OCI-M2 (cell line): ENCODE results near the gene MKRN2OS.
"Not testable (repeated sequence)": the region's sequence is repeated elsewhere in the genome, so short reads cannot be mapped to it uniquely, and the experiment has no call there.

ENCODE experiments used
- DNase-seq: peaks from one replicate; lab custom pipeline; 2025; ENCODE audit not compliant: unreplicated experiment; lab: John Stamatoyannopoulos, UW

The MKRN2OS gene

DNA sequence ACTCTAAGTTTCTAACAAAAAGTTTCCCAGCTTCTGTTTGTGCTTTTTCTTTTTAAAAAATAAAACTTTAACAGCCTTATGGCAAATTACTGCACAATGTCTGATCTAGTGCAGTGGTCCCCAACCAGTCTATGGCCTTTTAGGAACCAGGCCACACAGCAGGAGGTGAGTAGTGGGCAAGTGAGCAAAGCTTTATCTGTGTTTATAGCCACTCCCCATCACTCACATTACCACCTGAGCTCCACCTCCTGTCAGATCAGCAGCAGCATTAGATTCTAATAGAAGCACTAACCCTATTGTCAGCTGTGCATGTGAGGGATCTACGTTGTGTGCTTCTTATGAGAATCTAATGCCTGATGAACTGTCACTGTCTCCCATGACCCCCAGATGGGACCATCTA, 17.2 kb upstream of the MKRN2OS start:
- DNase-seq, result no peak

DNA sequence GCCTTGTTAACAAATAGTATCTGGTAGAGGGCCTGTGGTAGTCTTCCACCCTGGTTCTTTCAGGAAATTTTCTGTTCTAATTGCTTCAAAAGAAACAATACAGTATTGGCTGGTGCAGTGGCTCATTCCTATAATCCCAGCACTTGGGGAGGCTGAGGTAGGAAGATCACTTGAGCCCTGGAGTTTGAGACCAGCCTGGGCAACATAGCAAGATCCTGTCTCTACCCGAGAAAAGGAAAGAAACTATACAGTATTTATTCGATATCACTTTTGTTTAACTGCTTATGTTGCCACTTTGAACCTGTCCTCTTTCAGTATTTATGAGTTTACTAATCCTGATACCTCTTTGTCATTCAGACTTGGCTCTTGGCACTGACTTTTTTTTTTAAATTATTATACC, 16.1 kb upstream of the MKRN2OS start:
- no peak for DNase-seq

DNA sequence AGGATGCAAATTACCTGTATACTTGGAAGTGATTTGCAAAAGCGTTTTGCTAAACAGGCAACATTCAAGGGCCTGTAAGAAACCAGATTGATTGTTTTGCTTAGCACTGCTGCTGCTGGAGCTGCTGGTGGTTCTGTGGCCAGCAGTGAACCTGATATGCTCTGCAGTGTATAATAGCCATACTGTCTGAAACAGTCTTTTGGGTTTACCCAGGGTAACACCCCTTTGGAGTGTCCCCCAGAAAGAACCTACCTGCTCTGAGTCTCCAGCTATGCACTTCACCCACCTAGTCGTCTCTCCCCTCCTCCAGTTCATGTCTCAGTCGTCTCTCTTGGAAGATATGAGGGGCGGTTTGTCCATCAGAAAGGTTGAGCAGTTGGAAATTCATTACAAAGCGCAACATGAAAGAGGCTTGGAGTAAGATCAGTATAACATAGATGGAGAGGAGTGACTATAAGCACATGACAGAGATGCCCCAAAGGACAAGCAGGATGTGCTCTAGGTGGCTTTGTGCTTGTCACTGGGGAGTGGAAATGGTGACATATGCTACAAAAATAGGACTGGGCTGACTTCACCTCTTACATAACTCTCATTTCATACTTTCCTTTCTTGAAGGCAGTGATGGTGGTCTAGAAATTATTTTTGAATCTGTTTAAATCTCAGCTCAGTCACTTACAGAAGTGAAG, 15.3 kb upstream of the MKRN2OS start:
- no peak for DNase-seq

DNA sequence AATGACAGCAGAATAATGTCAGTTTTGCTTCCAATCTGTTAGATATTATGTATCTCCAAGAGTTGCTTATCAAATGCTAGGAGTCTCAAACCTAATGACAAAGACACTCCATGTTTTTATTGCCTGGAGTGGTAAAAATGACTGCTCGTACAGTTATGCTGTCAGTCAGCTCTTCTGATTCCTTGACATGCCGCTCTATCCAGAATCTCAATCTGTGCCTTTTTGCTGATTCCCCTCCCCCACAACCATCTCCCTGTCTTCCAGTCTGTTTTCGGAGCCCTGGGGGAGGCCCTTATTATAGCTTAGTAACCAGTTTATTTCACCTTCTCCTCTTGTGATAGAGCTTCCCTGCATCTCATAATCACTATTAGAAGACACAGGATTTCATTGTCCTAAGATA, 14.2 kb upstream of the MKRN2OS start:
- no peak for DNase-seq

DNA sequence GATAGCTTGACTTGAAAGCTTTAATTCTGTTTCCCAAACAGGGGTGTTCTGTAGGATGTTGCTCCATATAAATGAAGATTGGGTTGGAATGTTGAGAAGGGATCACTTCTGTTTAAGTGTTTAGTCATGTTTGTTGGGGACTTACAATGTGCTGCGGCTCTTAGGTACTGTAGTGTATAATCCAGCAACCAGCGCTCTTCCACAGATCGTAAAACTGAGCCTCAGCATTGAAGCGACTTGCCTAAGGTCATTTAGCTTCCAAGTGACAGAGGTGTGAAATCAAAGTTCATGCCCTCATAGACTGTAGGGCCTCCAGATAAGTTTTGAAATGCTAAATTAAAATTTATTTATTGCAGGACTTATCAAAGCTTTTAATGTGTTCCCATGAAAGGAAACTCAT, 13.4 kb upstream of the MKRN2OS start:
- no peak for DNase-seq

DNA sequence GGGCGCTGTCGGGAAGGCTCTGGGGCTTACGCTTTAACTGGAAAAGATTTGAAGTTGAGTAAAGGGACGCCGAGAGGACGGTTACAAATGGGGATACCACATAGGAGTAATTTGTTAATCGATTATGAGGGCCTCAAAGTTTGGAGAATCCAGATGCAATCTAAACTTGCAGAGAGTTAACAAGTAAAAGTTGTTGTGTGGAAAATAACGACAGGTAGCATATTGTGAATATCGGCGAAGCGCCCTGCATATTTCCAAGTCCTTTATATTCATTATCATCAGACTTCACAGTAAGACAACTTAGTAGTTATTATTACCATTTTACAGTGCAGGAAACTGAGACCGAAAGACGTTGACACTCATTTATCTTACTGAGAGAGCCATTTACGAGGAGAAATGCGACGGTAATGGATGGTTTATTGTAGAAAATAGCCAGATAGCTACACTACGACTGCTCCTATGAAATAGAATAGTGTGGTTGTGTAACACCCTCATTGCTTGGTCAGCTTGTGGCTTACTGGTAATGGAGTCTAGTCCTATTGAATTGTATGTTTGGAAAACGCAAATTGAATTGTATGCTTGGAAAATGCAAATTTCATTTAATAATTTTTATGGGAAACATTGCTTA, 12.3 kb upstream of the MKRN2OS start:
- DNase-seq, result no peak

DNA sequence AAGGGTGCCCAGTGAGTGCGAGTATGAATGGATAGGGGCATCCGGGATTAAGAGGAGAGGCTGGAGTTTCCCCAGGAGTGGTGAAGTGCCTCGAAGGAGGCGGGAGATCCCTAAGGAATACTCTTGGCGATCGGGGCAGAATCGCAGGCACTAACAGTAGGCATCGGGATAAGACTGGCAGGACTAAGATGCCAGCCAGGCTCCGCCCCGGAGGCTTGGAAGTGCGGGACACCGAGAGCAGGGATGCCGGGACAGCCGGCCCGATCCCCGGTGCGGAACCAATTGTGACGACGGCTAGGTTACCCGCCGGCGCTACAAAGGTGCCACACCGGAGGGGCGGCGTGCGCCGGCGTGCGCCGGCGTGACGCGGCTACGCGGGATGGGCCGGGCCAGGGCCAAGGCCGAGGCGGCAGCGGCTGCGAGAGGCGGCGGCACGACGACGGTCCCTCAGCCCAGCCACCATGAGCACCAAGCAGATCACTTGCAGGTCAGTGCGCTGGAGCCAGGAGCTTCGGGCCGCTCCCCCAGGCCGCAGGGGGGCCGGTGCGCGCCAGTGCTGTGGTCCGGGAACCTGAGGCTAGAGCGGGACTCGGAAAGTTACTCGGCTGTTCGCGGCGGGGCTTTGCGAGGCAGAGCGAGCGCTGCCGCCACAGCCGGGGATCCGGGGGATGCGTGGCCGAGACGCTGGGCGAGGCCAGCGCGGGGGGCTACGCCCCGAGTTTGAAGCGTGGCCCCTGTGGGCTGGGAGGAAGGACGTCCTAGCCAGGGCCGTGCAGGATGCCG, 11.6 kb upstream of the MKRN2OS start, which contains the start of gene MKRN2:
MKRN2 (plus strand) TSS at position 398 of the 783 bp plus-strand sequence; CDS start at position 462, 64 bp downstream.
- peak; percentile 43 for DNase-seq

DNA sequence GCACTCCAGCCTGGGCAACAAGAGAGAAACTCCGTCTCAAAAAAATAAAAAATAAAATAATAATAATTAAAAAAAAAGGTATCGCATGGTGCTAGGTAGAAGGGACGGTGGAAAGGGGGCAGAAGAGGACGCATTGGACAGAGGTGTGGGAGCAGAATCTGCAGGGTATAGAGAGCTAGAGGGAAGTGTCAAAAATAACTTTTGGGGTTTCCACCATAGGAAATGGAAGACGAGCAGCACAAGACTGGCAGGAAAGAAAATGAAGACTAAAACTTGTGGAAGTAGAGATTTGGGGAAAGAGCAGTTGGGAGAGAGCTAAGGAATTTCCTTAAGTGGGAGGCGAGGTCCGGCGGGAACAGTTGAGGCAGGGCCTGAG, 11.0 kb upstream of the MKRN2OS start:
- no peak for DNase-seq

DNA sequence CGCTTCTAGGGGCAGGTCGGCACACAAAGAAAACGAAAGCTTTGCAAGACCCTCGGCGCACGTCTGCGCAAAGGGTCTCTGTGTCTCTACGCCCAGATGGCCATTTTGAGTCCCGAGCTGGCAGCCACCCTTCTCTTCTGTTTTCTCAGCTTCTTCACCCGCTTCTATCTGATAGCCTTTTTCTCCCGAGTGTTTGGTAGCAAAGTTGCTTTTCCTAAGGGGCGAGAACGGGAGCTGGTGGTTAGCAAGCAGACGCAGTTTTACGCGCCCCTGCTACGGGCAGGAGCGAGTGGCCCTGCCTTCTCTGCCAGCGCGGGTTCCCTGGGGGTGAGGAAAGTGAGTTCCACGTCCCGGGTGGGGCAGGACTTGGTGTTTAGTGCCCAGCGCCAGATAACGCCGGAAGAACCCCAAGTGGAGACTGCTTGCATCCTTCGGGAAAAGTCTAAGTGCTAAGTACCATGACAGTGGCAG, 8.7 kb upstream of the MKRN2OS start:
- DNase-seq, result no peak

DNA sequence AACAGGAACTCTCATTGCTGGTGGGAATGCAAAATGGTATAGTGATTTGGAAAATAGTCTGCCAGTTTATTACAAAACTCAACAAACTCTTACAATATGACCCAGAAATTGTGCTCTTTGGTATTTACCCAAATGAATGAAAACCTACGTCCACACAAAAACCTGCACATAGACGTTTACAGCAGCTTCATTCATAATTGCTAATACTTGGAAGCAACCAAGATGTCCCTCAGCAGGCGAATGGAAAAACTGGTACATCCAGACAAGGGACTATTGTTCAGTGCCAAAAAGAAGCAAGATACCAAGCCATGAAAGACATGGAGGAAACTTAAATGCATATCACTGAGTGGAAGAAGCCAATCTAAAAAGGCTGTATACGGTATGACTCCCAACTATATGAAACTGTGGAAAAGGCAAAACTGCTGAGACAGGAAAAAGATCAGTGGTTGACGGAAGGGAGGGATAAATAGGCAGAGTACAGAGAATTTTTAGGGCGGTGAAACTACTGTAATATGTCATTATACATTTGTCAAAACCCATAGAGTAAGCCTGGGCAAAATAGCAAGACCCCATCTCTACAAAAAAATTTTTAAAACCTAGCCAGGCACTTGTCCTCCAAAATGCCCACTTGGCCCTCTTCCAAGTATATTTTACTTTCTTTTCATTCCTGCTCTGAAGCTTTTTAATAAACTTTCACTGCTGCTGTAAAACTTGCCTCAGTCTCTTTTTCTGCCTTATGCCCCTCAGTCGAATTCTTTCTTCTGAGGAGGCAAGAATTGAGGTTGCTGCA, 4.9 kb upstream of the MKRN2OS start:
- DNase-seq, result no peak

DNA sequence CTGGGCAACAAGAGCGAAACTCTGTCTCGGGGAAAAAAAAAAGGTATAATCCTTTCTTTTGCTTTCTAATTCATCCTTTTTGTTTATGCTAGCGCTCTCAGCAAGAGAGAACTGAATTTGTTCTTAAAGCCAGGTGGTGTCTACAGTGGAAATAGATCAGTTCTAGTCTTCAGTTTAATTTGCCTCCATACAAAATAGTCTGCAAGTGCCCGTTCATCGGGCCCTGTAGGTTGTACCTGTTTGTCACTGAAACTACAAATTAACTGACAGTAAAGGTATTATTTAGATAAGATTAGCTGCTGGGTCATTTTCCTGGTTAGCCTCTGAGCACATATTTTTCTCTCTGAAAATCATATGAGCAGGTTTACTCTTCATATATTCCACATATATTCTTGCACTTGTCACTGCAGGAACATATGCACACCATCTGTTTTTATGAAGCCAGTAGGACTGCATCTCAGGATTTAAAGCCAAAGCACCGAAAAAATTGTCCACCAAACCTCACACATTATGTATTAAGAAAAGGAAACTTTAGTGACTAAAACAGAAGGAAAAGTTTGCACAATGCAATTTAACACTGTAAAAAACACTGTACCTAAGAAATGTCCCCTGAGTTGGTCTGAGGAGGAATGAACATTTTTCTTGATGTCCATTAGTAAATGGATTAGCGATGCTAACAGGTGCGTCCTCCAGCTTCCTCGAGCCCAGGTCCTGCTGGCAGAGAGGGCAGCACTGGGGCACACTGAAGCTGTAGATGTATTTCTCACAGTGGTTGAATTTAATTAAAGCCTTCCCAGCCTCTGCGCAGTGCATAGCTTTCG, 437 bp downstream of the MKRN2OS start:
- no peak for DNase-seq

DNA sequence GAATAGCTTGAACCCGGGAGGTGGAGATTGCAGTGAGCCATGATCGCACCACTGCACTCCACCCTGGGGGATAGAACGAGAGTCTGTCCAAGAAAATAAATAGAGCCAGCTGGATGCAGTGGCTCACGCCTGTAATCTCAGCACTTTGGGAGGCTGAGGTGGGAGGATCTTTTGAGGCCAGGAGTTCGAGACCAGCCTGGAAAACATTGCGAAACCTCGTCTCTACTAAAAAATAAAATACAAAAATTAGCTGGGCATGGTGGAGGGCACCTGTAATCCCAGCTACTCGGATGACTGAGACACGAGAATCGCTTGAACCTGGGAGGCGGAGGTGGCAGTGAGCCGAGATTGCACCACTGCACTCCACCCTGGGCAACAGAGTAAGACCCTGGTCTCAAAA, 1.8 kb downstream of the MKRN2OS start:
- DNase-seq, result not testable (repeated sequence)

DNA sequence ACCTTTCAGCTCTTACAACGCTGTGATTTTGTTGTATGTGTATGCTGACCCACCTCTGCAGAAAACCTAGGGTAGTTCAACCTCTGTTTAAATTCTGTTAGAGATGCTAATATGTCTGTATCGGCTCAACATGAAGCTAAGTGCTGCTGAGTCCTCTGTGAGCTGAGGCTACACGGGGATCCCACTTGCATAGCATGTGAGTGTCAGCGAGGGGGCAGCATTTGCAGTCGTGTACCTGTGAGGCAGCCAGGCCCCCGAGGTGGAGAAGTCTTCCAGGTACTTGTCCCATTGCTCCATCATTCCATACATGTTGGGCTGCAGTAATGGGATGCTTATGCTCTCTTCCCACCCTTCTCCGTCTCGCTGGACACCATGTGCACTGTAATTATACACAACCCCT, 3.7 kb downstream of the MKRN2OS start:
- no peak for DNase-seq

DNA sequence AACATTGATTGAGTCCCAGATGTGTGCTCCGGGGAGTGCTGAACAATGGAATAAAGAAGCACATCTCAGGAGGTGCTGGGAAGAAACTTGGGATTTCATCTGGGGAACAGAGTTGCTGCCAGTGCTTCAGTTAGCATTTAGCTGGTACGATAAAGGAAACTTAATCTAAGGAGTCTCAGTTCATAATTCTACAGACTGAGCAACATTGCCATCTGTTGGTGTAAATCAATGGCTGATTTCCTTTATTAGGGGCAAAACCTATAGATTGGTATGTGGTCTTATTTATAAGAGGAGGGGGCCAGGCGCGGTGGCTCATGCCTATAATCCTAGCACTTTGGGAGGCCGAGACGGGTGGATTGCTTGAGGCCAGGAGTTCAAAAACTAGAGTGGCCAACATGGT, 8.9 kb downstream of the MKRN2OS start:
- DNase-seq, result no peak

DNA sequence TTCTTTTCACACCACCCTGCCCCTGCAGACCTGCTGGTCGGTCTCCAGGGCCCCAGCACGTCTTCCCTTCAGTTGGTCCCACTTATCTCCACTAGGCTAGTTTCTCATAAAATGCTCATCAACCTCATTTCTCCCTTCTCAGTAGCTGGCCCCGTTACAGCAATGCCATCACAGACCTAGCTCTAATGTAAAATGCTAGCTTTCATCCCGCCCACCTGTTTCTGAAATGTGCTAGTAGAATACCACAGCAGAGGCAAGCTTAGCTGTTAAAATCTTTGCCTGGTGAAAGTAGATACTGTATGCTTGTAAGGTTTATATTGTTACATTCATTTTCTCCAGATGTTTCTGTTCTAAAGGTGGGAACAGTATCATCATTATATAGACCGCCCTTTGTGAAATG, 13.1 kb downstream of the MKRN2OS start:
- DNase-seq, result no peak

DNA sequence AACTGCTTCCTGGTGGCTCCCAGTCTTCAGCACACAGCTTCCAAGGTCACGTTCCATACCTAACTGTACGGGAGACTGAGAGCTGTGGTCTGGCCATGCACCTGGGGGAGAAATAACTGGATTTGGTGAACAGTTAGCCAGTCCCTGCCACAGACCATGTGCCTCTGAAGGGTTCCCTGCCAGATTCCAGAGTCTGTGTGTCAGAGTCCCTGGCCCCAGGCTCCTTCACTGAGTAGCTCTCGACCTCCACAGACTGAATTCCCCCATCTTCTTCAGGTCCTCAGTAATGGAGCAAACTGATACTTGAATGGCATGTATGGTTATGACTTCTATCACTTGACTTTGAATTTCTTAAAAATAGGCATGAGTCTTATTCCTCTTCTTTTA, 17.5 kb downstream of the MKRN2OS start:
- DNase-seq, result no peak

DNA sequence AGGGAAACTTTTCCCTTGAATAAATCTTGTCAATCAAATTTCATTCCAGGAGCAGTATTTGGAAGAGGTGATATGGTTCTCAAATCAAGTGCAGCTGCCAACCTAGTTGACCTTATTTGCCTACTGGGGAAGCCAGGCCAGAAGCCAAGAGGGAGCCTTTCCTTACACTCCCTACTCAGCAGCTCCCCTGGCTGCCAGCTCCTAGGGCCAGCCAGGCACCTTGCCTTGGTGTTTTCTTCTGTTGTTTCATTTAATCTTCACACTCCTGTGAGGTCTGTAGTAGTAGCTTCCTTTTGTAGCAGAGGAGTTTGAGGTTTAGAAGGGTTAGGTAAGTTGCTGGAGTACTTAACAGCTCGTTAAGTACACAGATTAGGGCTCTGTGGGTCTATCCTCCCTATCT, 22.6 kb downstream of the MKRN2OS start:
- DNase-seq, result no peak

DNA sequence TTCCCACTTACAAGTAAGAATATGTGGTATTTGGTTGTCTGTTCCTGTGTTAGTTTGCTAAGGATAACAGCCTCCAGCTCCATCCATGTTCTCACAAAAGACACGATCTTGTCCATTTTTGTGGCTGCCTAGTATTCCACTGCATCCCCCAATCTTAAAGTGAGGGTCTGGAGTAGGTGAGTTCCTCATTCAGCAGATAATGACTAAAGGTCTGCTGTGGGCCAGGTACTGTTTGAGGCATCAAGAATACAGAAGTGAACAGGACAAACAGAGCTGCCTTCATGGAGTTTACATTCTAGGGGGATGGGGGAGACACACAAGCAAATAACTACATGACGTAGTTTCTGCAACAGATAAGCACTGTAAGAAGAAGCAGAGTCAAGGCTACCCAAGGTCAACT, 24.3 kb downstream of the MKRN2OS start:
- DNase-seq, result no peak

DNA sequence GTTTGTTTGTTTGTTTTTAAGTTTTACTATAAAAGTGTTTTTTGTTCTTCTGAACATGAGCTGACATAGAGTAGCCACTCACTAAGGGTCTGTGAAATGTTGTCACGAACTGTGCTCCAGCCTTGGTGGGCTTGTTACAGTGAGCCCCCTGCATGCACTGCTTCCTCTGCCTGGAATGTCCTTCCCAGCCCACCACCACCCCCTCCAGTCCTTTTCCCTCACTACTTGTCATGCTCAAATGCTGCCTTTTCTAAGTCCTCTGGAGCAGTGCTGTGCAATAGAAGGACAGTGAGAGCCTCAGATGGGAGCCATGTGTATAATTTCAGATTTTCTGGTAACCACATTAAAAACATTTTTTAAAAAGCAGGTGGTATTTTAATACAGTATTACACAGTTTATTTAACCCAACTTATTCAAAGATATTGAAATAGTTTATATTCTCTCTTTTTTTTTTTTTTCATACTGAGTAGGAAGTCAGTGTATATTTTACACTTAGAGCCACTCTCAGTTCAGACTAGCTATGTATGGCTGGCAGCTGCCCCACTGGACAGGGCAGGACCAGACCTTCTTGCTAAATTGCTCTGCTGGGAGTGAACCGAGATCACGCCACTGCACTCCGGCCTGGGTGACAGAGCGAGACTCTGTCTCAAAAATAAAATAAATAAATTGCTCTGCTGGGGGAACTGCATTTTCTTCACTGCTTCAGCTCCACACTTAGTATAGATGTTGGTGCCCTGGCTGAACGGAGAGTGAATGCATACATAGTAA, 26.9 kb downstream of the MKRN2OS start:
- no peak for DNase-seq

DNA sequence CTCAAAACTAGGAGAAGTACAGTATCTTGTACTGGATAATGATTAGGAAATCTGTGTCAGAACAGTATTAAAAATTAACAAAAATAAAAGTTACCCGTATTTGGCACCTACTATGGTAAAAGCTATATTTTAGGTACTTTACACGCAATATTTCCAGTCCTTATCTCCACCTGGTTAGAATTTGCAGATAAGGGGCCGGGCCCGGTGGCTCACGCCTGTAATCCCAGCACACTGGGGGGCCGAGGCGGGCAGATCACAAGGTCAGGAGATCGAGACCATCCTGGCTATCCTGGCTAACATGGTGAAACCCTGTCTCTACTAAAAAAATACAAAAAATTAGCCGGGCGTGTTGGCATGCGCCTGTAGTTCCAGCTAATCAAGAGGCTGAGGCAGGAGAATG, 28.4 kb downstream of the MKRN2OS start:
- DNase-seq, result no peak
